Neutrophil (primary cell): Measurements from ENCODE around the gene KHSRP.

ENCODE experiments used
- H3K27ac ChIP-seq: fragments of 200-600 bp; sonication (generic); 2 replicates; pipeline ENCODE4 v1.5.1; 2016; ENCODE audit warnings: mild to moderate bottlenecking, moderate library complexity
- H3K27me3 ChIP-seq: fragments of 200-600 bp; sonication (generic); 2 replicates; pipeline ENCODE4 v1.6.0; 2016; ENCODE audit warnings: mild to moderate bottlenecking
- H3K36me3 ChIP-seq: fragments of 200-600 bp; sonication (generic); 2 replicates; pipeline ENCODE4 v1.5.1; 2017
- H3K4me1 ChIP-seq, 2 experiments: fragments of 200-600 bp in 1 of 2; sonication (generic) in 1 of 2; 1 replicate in 1 of 2; 2 replicates in 1 of 2; pipeline versions ENCODE4 v1.5.1 to v1.6.1; 2013 to 2016; ENCODE audit warnings: low read depth in 1 of 2, low read length in 1 of 2, mild to moderate bottlenecking in 1 of 2, moderate library complexity in 1 of 2; ENCODE audit not compliant: control insufficient read depth in 1 of 2, insufficient read depth in 1 of 2
- H3K4me3 ChIP-seq, 2 experiments: fragments of 200-600 bp in 1 of 2; sonication (generic) in 1 of 2; 1 replicate in 1 of 2; 2 replicates in 1 of 2; pipeline ENCODE4 v1.5.1; 2013 to 2016; ENCODE audit warnings: low read depth in 1 of 2, low read length in 1 of 2, mild to moderate bottlenecking in 1 of 2, moderate library complexity in 1 of 2
- H3K9me3 ChIP-seq: fragments of 200-600 bp; sonication (generic); 2 replicates; pipeline ENCODE4 v1.5.1; 2016
- TF ChIP-seq, protein P1 (sequence below): fragments of 200-600 bp; sonication (generic); IDR thresholded peaks from 2 replicates; pipeline ENCODE4 v1.5.1; 2016; ENCODE audit warnings: antibody characterized with exemption

The KHSRP gene

GRCh38 chr19:6453951-6454565 lies 29.4 kb upstream of the KHSRP start:
- TF ChIP-seq, protein P1, sequence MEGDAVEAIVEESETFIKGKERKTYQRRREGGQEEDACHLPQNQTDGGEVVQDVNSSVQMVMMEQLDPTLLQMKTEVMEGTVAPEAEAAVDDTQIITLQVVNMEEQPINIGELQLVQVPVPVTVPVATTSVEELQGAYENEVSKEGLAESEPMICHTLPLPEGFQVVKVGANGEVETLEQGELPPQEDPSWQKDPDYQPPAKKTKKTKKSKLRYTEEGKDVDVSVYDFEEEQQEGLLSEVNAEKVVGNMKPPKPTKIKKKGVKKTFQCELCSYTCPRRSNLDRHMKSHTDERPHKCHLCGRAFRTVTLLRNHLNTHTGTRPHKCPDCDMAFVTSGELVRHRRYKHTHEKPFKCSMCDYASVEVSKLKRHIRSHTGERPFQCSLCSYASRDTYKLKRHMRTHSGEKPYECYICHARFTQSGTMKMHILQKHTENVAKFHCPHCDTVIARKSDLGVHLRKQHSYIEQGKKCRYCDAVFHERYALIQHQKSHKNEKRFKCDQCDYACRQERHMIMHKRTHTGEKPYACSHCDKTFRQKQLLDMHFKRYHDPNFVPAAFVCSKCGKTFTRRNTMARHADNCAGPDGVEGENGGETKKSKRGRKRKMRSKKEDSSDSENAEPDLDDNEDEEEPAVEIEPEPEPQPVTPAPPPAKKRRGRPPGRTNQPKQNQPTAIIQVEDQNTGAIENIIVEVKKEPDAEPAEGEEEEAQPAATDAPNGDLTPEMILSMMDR = no peak
- no peaks in the 10 kb centered on the region for H3K36me3 ChIP-seq
- no peaks in the 10 kb centered on the region for H3K9me3 ChIP-seq
- H3K27ac ChIP-seq = no peak overlapping the region
- H3K27me3 ChIP-seq = peaks cover 27% of the 10 kb centered on the region
- no peaks in the 10 kb centered on the region for H3K4me1 ChIP-seq
- no peak overlapping the region for H3K4me3 ChIP-seq

GRCh38 chr19:6452899-6453298 lies 28.3 kb upstream of the KHSRP start:
- no peaks in the 10 kb centered on the region for H3K4me1 ChIP-seq
- H3K27ac ChIP-seq = no peak overlapping the region
- no peak overlapping the region for H3K4me3 ChIP-seq
- no peaks in the 10 kb centered on the region for H3K9me3 ChIP-seq
- H3K27me3 ChIP-seq = peaks cover 16% of the 10 kb centered on the region
- TF ChIP-seq, protein P1 = no peak
- no peaks in the 10 kb centered on the region for H3K36me3 ChIP-seq

DNA sequence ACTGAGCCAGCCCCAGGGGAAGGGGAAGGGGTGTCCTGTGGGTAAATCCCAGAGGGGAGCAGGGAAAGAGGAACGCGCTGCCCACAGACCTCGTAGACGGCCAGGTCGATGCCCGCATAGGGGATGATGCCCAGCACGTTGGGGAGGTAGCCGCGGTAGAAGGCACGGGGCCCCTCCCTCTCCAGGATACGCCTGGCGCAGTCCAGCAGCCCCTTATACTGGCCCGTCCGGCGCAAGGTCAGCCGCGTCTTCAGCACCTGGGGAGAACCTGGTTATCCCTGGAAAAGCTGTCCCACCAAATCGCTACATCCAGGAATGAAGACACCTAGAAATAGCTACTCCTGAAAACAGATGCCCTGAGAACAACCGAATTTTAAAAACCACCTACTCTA lies 27.6 kb upstream of the KHSRP start:
- peaks cover 9% of the 10 kb centered on the region for H3K27me3 ChIP-seq
- H3K9me3 ChIP-seq = no peaks in the 10 kb centered on the region
- no peaks in the 10 kb centered on the region for H3K4me1 ChIP-seq
- TF ChIP-seq, protein P1 = no peak
- no peaks in the 10 kb centered on the region for H3K36me3 ChIP-seq
- no peak overlapping the region for H3K4me3 ChIP-seq
- H3K27ac ChIP-seq = no peak overlapping the region

DNA sequence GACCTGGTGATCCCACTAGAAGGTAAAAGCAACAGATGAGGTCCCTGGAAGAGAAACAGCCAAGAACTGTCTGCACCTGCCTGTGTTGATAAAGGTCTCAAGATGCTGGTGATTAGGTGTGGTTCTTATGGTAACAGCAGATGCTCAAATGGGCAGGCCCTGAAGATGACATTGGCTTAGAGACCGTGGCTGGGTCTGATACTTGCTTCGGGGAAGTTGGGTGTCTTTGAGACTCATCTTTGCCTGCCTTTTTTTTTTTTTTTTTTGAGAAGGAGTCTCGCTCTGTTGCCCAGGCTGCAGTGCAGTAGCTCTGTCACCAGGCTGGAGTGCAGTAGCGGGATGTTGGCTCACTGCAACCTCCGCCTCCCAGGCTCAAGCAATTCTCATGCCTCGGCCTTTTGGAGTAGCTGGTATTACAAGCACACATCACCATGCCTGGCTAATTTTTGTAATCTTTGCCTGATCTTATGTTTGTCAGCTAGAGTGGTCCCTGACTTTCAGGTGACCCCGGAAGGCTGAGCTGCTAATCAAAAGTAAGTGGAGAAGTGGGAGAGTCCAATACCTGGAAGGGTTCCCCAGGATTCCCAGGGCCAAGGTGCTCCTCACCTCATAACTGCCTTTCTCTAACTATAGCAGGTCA lies 27.1 kb upstream of the KHSRP start:
- no peaks in the 10 kb centered on the region for H3K9me3 ChIP-seq
- peaks cover 5% of the 10 kb centered on the region for H3K27me3 ChIP-seq
- no peaks in the 10 kb centered on the region for H3K4me1 ChIP-seq
- H3K27ac ChIP-seq = no peak overlapping the region
- no peak overlapping the region for H3K4me3 ChIP-seq
- no peaks in the 10 kb centered on the region for H3K36me3 ChIP-seq
- TF ChIP-seq, protein P1 = no peak

DNA sequence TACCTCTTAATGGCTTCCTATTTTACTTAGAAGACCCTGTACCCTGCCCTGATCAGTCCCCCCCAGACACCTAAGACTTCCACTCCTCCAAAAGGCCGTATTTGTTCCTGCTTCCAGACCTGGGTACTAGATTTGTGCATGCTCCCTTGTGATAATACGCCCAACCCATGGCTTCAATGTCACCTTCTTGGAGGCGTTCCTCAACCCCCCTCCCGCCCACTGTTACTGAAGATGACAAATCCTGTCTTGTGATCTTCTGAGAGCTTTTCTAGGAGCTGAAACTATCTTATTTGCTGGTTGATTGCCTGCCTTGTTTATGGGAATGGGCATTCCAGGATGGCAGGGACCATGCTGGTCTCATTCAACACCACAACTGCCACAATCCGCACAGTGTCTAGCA lies 25.6 kb upstream of the KHSRP start:
- H3K4me1 ChIP-seq = no peaks in the 10 kb centered on the region
- no peak overlapping the region for H3K4me3 ChIP-seq
- no peaks in the 10 kb centered on the region for H3K27me3 ChIP-seq
- H3K27ac ChIP-seq = no peak overlapping the region
- no peaks in the 10 kb centered on the region for H3K9me3 ChIP-seq
- TF ChIP-seq, protein P1 = no peak
- no peaks in the 10 kb centered on the region for H3K36me3 ChIP-seq
